Fibroblast of lung (primary cell): Measurements from ENCODE around the gene KIF26B. TPM values are rescaled to one million over a fixed set of nuclear protein-coding genes. Genes with fewer than 3 reads are reported as not detected.

Experiments
- DNase-seq, 2 donors: peaks; one replicate each; pipeline versions ENCODE4 v3.0.0 to v3.0.0-alpha.2; 2010; ENCODE audit warnings: low read depth in 2 of 2
- H2AFZ ChIP-seq: 2 replicates; pipeline ENCODE4 v1.5.1; 2012; ENCODE audit warnings: low read length, control low read depth, inconsistent platforms
- H3K27ac ChIP-seq: 2 replicates; pipeline ENCODE4 v1.5.1; 2011; ENCODE audit warnings: low read length, control low read depth; ENCODE audit not compliant: insufficient read depth
- H3K27me3 ChIP-seq: 2 replicates; pipeline ENCODE4 v1.5.1; 2011; ENCODE audit warnings: mild to moderate bottlenecking, low read length; ENCODE audit not compliant: control insufficient read depth, insufficient read depth
- H3K36me3 ChIP-seq: 2 replicates; pipeline ENCODE4 v1.5.1; 2011; ENCODE audit warnings: low read length; ENCODE audit not compliant: control insufficient read depth, insufficient read depth
- H3K4me1 ChIP-seq: 2 replicates; pipeline ENCODE4 v1.5.1; 2011; ENCODE audit warnings: low read length; ENCODE audit not compliant: control insufficient read depth, insufficient read depth; ENCODE audit errors: extremely low read depth
- H3K4me2 ChIP-seq: 2 replicates; pipeline ENCODE4 v1.5.1; 2011; ENCODE audit warnings: low read length, control low read depth; ENCODE audit not compliant: insufficient read depth; ENCODE audit errors: extremely low read depth
- H3K4me3 ChIP-seq, 4 experiments: fragments of 200-600 bp in 1 of 4; sonication (generic) in 1 of 4; replicated peaks in 1 of 4; 2 replicates each; pipeline ENCODE4 v1.5.1; 2011 to 2016; ENCODE audit warnings: low read length in 4 of 4, low read depth in 3 of 4, mild to moderate bottlenecking in 3 of 4, control low read depth in 2 of 4, inconsistent platforms in 1 of 4, mixed read lengths in 1 of 4; ENCODE audit not compliant: insufficient read depth in 1 of 4; ENCODE audit errors: control extremely low read depth in 1 of 4
- H3K79me2 ChIP-seq: 2 replicates; pipeline ENCODE4 v1.5.1; 2012; ENCODE audit warnings: mild to moderate bottlenecking, low read length, inconsistent platforms; ENCODE audit not compliant: control insufficient read depth, insufficient read depth
- H3K9ac ChIP-seq: 2 replicates; pipeline ENCODE4 v1.5.1; 2011; ENCODE audit warnings: mild to moderate bottlenecking, low read length, control low read depth; ENCODE audit not compliant: insufficient read depth
- H3K9me3 ChIP-seq: 2 replicates; pipeline ENCODE4 v1.5.1; 2012; ENCODE audit warnings: low read depth, low read length; ENCODE audit not compliant: control insufficient read depth, insufficient read depth
- H4K20me1 ChIP-seq: 2 replicates; pipeline ENCODE4 v1.5.1; 2011; ENCODE audit warnings: low read length; ENCODE audit not compliant: control insufficient read depth, insufficient read depth; ENCODE audit errors: extremely low read depth
- EZH2 ChIP-seq: IDR thresholded peaks from 2 replicates; pipeline ENCODE4 v1.5.1; 2012; ENCODE audit warnings: low read length, control low read depth, mild to moderate bottlenecking; ENCODE audit errors: missing control alignments
- polyA plus RNA-seq, 2 donors: library from polyadenylated mRNA; depleted of rRNA in 1 of 2; stranded (reverse) in 1 of 2; unstranded in 1 of 2; fragments of >200 nt; gene quantifications; 2 replicates each; pipeline ENCODE4 v1.2.1, GENCODE V29; 2011 to 2012; ENCODE audit warnings: missing spikeins in 1 of 2
- total RNA-seq: library from RNA; depleted of rRNA; stranded (reverse); fragments of >200 nt; gene quantifications from 2 replicates; pipeline ENCODE4 v1.2.1, GENCODE V29; 2014
- TF ChIP-seq, protein P1 (sequence below), 2 donors: IDR thresholded peaks in 1 of 2; conservative IDR thresholded peaks in 1 of 2; 1 replicate in 1 of 2; 2 replicates in 1 of 2; pipeline ENCODE4 v1.5.1; 2011 to 2012; ENCODE audit warnings: low read length in 2 of 2, control low read depth in 1 of 2, inconsistent platforms in 1 of 2, low read depth in 1 of 2, mild to moderate bottlenecking in 1 of 2

KIF26B gene
- total and polyA plus RNA-seq, 2 donors (not counting 1 experiment from before 2014, with no cell fraction given), result 5.3 to 6.1 TPM

DNA sequence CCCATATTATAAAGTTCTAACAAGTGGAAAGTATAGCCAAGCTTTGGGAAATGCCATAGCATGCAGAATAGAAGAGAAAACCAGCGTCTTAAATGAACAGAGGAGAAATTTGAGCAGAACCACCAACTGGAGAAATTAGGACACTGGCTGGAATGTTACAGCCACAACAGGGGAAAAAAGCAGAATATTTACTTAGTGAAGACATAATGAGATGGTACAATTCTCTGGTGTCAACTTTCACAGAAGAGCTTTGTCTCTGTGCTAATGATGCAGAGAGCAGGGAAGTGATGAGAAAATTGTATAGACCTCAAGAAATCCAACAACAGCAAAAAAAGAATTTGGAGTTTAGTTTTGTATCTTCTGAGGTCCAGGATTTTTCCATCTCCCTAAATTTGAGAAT is 249.7 kb downstream of the KIF26B start:
- H3K27me3 ChIP-seq, result no peaks in the 10 kb centered on the region
- H2AFZ ChIP-seq, result no peak overlapping the region
- no peak overlapping the region for H3K27ac ChIP-seq
- H3K4me2 ChIP-seq, result no peak overlapping the region
- no peaks in the 10 kb centered on the region for H4K20me1 ChIP-seq
- TF ChIP-seq EZH2, result no peak
- TF ChIP-seq, protein P1, sequence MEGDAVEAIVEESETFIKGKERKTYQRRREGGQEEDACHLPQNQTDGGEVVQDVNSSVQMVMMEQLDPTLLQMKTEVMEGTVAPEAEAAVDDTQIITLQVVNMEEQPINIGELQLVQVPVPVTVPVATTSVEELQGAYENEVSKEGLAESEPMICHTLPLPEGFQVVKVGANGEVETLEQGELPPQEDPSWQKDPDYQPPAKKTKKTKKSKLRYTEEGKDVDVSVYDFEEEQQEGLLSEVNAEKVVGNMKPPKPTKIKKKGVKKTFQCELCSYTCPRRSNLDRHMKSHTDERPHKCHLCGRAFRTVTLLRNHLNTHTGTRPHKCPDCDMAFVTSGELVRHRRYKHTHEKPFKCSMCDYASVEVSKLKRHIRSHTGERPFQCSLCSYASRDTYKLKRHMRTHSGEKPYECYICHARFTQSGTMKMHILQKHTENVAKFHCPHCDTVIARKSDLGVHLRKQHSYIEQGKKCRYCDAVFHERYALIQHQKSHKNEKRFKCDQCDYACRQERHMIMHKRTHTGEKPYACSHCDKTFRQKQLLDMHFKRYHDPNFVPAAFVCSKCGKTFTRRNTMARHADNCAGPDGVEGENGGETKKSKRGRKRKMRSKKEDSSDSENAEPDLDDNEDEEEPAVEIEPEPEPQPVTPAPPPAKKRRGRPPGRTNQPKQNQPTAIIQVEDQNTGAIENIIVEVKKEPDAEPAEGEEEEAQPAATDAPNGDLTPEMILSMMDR (conservative IDR thresholded peaks at IDR 0.05 in 1 of 2, IDR thresholded peaks at IDR 0.05 in 1 of 2; ENCODE audit: low read depth in 1 of 2, low read length in 2 of 2), result no peak
- no peak for DNase-seq
- H3K36me3 ChIP-seq, result no peaks in the 10 kb centered on the region
- no peaks in the 10 kb centered on the region for H3K4me1 ChIP-seq
- no peak overlapping the region for H3K9ac ChIP-seq
- H3K79me2 ChIP-seq, result no peaks in the 10 kb centered on the region
- no peaks in the 10 kb centered on the region for H3K9me3 ChIP-seq
- H3K4me3 ChIP-seq, result no peak overlapping the region

DNA sequence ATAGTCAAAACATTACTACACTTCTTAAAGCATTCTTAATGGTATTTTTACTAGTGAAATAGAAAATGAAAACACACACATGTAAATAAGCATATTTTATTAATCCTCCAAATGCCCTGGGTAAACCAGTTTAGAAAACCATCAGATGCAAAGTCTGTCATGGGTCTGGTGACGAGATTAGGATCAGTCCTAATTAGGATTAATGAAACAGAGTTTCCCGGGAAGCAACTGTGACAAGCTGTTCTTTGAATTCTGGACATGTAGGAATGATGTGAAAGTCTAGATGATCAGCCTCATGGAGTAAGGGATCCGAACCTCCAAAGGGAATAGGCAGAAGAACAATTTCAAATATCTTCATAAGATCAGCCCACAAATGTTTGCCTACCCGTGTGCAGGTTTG is 250.2 kb downstream of the KIF26B start:
- Histone ChIP-seq H3K27ac (no peak overlapping the region), H4K20me1 (no peaks in the 10 kb centered on the region), H3K9ac (no peak overlapping the region), H3K4me2 (no peak overlapping the region), H2AFZ (no peak overlapping the region), H3K79me2 (no peaks in the 10 kb centered on the region), H3K4me1 (no peaks in the 10 kb centered on the region), H3K27me3 (no peaks in the 10 kb centered on the region), H3K36me3 (no peaks in the 10 kb centered on the region), H3K9me3 (no peaks in the 10 kb centered on the region), H3K4me3 (no peak overlapping the region)
- TF ChIP-seq EZH2, result no peak
- TF ChIP-seq, protein P1 (conservative IDR thresholded peaks at IDR 0.05 in 1 of 2, IDR thresholded peaks at IDR 0.05 in 1 of 2; ENCODE audit: low read depth in 1 of 2, low read length in 2 of 2), result no peak
- no peak for DNase-seq

DNA sequence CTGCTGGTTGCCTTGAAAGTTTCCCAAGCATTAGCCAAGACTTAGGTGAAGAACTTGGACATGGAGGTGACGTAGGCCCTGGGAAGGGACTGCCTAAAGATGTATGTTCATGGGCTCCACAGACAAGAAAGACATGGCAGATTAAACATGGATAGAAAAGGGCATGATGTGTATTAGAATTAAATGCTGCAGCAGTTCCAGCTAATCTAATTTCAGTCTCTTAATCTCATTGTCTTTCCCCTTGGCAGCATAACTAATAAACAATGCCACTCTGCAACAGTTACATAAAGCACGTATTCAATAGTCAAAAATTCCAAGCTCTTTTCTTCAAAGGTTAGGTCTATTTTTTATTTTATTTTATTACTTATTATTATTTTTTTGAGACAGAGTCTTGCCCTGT is 251.6 kb downstream of the KIF26B start:
- Histone ChIP-seq H3K9me3 (no peaks in the 10 kb centered on the region), H2AFZ (no peak overlapping the region), H4K20me1 (no peaks in the 10 kb centered on the region), H3K27me3 (no peaks in the 10 kb centered on the region), H3K27ac (no peak overlapping the region), H3K4me1 (no peaks in the 10 kb centered on the region), H3K79me2 (no peaks in the 10 kb centered on the region), H3K9ac (no peak overlapping the region), H3K4me3 (no peak overlapping the region), H3K36me3 (no peaks in the 10 kb centered on the region), H3K4me2 (no peak overlapping the region)
- no peak for DNase-seq
- no peak for TF ChIP-seq EZH2
- TF ChIP-seq, protein P1 (conservative IDR thresholded peaks at IDR 0.05 in 1 of 2, IDR thresholded peaks at IDR 0.05 in 1 of 2; ENCODE audit: low read depth in 1 of 2, low read length in 2 of 2), result no peak
